ENCODE results near the gene EPHB2. TPM values are rescaled to one million over a fixed set of nuclear protein-coding genes. Genes with fewer than 3 reads are reported as not detected.
"Not testable (repeated sequence)": the region's sequence is repeated elsewhere in the genome, so short reads cannot be mapped to it uniquely, and the experiment has no call there.

The EPHB2 gene
- total RNA-seq, 4 donors from 2014 or later = 0.08 to 3.4 (median 1.9) TPM

GRCh38 chr1:22666412-22666811 is 44.2 kb upstream of the EPHB2 start:
- no peaks in the 10 kb centered on the region for H3K4me1 ChIP-seq
- no peak overlapping the region for H3K4me3 ChIP-seq
- no peaks in the 10 kb centered on the region for H3K36me3 ChIP-seq
- WGBS, 2 donors = 33 to 52% methylated on average over 2 of the region's 2 CpGs
- peaks cover 0 to 60% (median 0%) of the 10 kb centered on the region in 4 donors for H3K27me3 ChIP-seq
- DNase-seq = no peak
- intact Hi-C loops (cut with DNase I) = no loop called here
- TF ChIP-seq CTCF (IDR thresholded peaks at IDR 0.05) (no peak), POLR2A (IDR thresholded peaks at IDR 0.05) (no peak)
- no peaks in the 10 kb centered on the region for H3K9me3 ChIP-seq
- no peak overlapping the region for H3K27ac ChIP-seq

- H3K36me3 ChIP-seq; H3K9me3 ChIP-seq; H3K4me1 ChIP-seq; H3K27ac ChIP-seq; intact Hi-C loops (cut with DNase I); H3K4me3 ChIP-seq; DNase-seq: not testable (repeated sequence)
- H3K27me3 ChIP-seq = peaks cover 0 to 82% (median 0%) of the 10 kb centered on the region in 4 donors
- WGBS, 2 donors = 87 to 90% methylated on average over 2 of the region's 2 CpGs
Observed at GRCh38 chr1:22668840-22669239, 41.8 kb upstream of the EPHB2 start.

- Histone ChIP-seq H3K4me3 (no peak overlapping the region), H3K9me3 (no peaks in the 10 kb centered on the region), H3K36me3 (no peaks in the 10 kb centered on the region), H3K27ac (no peak overlapping the region), H3K4me1 (no peaks in the 10 kb centered on the region), H3K27me3 (peaks cover 0 to 87% (median 0%) of the 10 kb centered on the region in 4 donors)
- WGBS, 2 donors = 21 to 28% methylated on average over 4 to 10 of the region's 12 CpGs
- intact Hi-C loops (cut with DNase I) = loop anchor here (10.0 kb wide), 1 partner anchor 254 kb away; no protein-coding TSS in a partner anchor
- no peak for DNase-seq
- TF ChIP-seq CTCF (IDR thresholded peaks at IDR 0.05) (no peak), POLR2A (IDR thresholded peaks at IDR 0.05) (no peak)
Observed at GRCh38 chr1:22670352-22670975, 40.2 kb upstream of the EPHB2 start.

GRCh38 chr1:22671999-22672398 is 38.6 kb upstream of the EPHB2 start:
- peaks cover 0 to 94% (median 0%) of the 10 kb centered on the region in 4 donors for H3K27me3 ChIP-seq
- no peak for DNase-seq
- no peaks in the 10 kb centered on the region for H3K9me3 ChIP-seq
- intact Hi-C loops (cut with DNase I) = loop anchor here (10.0 kb wide), 1 partner anchor 253 kb away; no protein-coding TSS in a partner anchor
- 81 to 88% methylated on average over 2 to 3 of the region's 4 CpGs for WGBS, 2 donors
- H3K4me1 ChIP-seq = no peaks in the 10 kb centered on the region
- H3K27ac ChIP-seq = no peak overlapping the region
- H3K36me3 ChIP-seq = no peaks in the 10 kb centered on the region
- H3K4me3 ChIP-seq = no peak overlapping the region
- no peak for TF ChIP-seq POLR2A (IDR thresholded peaks at IDR 0.05)
- TF ChIP-seq CTCF (IDR thresholded peaks at IDR 0.05) = no peak

- Histone ChIP-seq H3K36me3 (no peaks in the 10 kb centered on the region), H3K27me3 (peaks cover 0 to 91% (median 0%) of the 10 kb centered on the region in 4 donors), H3K9me3 (no peaks in the 10 kb centered on the region), H3K4me3 (no peak overlapping the region), H3K27ac (no peak overlapping the region), H3K4me1 (no peaks in the 10 kb centered on the region)
- WGBS, 2 donors = 4 to 14% methylated on average over 4 to 5 of the region's 17 CpGs
- no peak for DNase-seq
- intact Hi-C loops (cut with DNase I) = loop anchor here (10.0 kb wide), 1 partner anchor 251 kb away; no protein-coding TSS in a partner anchor
- TF ChIP-seq CTCF (IDR thresholded peaks at IDR 0.05) (peak in 5 of 6 experiments; percentile 53 to 75 (median 58)), POLR2A (IDR thresholded peaks at IDR 0.05) (no peak)
Observed at GRCh38 chr1:22673486-22674409, 36.9 kb upstream of the EPHB2 start.
